PC-9 (cell line): ENCODE measurements around the gene SMCHD1.

Experiments
- EZH2 ChIP-seq: fragments of 200-600 bp; sonication (generic); IDR thresholded peaks from 2 replicates; pipeline ENCODE4 v1.8.0; 2017; ENCODE audit warnings: antibody characterized with exemption, low read depth
- TF ChIP-seq, protein P1 (sequence below): fragments of 200-600 bp; sonication (generic); conservative IDR thresholded peaks from 2 replicates; pipeline ENCODE4 v1.6.1; 2017; ENCODE audit warnings: mixed run types, antibody characterized with exemption, mild to moderate bottlenecking, moderate library complexity

- TF ChIP-seq, protein P1, sequence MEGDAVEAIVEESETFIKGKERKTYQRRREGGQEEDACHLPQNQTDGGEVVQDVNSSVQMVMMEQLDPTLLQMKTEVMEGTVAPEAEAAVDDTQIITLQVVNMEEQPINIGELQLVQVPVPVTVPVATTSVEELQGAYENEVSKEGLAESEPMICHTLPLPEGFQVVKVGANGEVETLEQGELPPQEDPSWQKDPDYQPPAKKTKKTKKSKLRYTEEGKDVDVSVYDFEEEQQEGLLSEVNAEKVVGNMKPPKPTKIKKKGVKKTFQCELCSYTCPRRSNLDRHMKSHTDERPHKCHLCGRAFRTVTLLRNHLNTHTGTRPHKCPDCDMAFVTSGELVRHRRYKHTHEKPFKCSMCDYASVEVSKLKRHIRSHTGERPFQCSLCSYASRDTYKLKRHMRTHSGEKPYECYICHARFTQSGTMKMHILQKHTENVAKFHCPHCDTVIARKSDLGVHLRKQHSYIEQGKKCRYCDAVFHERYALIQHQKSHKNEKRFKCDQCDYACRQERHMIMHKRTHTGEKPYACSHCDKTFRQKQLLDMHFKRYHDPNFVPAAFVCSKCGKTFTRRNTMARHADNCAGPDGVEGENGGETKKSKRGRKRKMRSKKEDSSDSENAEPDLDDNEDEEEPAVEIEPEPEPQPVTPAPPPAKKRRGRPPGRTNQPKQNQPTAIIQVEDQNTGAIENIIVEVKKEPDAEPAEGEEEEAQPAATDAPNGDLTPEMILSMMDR = no peak
- TF ChIP-seq EZH2 = no peak
Measured at GRCh38 chr18:2692508-2692907, 37.0 kb downstream of the SMCHD1 start.
